Nephron progenitor cell (in vitro differentiated cells): ENCODE measurements around the gene FITM1.
A peak's percentile ranks its signal among the peaks of the same experiment; 100 is the strongest.

Experiments used
- DNase-seq: peaks from one replicate; pipeline ENCODE4 v3.0.0; 2021
- H3K27ac Mint-ChIP-seq: 2 replicates; pipeline ENCODE4 v1.8.0; 2021; ENCODE audit warnings: mild to moderate bottlenecking, moderate library complexity, mixed read lengths
- H3K27me3 Mint-ChIP-seq: 2 replicates; pipeline ENCODE4 v1.8.0; 2021; ENCODE audit warnings: mild to moderate bottlenecking, low read depth, mixed read lengths; ENCODE audit not compliant: poor library complexity
- H3K36me3 Mint-ChIP-seq: 2 replicates; pipeline ENCODE4 v1.8.0; 2021; ENCODE audit warnings: low read depth, mixed read lengths
- H3K4me1 Mint-ChIP-seq: 2 replicates; pipeline ENCODE4 v1.8.0; 2021; ENCODE audit warnings: mixed read lengths
- H3K4me3 Mint-ChIP-seq: 2 replicates; pipeline ENCODE4 v1.8.0; 2021; ENCODE audit warnings: mild to moderate bottlenecking, moderate library complexity, mixed read lengths
- H3K9me3 Mint-ChIP-seq: 2 replicates; pipeline ENCODE4 v1.8.0; 2021; ENCODE audit warnings: mild to moderate bottlenecking, moderate library complexity, mixed read lengths
- TF ChIP-seq, protein P1 (sequence below): fragments of 200-600 bp; sonication (generic); IDR thresholded peaks from 2 replicates; pipeline ENCODE4 v1.5.0; 2021; ENCODE audit warnings: antibody characterized with exemption

FITM1 gene

GRCh38 chr14:24150061-24150460 is 19.6 kb downstream of the FITM1 start:
- Mint-ChIP-seq H3K27ac (no peak overlapping the region), H3K4me3 (no peak overlapping the region), H3K36me3 (peaks cover 48% of the 10 kb centered on the region), H3K4me1 (peaks cover 35% of the 10 kb centered on the region), H3K27me3 (no peaks in the 10 kb centered on the region), H3K9me3 (no peaks in the 10 kb centered on the region)
- DNase-seq: no peak
- TF ChIP-seq, protein P1, sequence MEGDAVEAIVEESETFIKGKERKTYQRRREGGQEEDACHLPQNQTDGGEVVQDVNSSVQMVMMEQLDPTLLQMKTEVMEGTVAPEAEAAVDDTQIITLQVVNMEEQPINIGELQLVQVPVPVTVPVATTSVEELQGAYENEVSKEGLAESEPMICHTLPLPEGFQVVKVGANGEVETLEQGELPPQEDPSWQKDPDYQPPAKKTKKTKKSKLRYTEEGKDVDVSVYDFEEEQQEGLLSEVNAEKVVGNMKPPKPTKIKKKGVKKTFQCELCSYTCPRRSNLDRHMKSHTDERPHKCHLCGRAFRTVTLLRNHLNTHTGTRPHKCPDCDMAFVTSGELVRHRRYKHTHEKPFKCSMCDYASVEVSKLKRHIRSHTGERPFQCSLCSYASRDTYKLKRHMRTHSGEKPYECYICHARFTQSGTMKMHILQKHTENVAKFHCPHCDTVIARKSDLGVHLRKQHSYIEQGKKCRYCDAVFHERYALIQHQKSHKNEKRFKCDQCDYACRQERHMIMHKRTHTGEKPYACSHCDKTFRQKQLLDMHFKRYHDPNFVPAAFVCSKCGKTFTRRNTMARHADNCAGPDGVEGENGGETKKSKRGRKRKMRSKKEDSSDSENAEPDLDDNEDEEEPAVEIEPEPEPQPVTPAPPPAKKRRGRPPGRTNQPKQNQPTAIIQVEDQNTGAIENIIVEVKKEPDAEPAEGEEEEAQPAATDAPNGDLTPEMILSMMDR: no peak

- no peak for DNase-seq
- no peaks in the 10 kb centered on the region for H3K27me3 Mint-ChIP-seq
- H3K4me1 Mint-ChIP-seq: peaks cover 30% of the 10 kb centered on the region
- H3K4me3 Mint-ChIP-seq: no peak overlapping the region
- H3K36me3 Mint-ChIP-seq: peaks cover 51% of the 10 kb centered on the region
- H3K9me3 Mint-ChIP-seq: no peaks in the 10 kb centered on the region
- no peak overlapping the region for H3K27ac Mint-ChIP-seq
- TF ChIP-seq, protein P1: no peak
These were observed 20.1 kb downstream of the FITM1 start for GRCh38 chr14:24150567-24150966.

DNA sequence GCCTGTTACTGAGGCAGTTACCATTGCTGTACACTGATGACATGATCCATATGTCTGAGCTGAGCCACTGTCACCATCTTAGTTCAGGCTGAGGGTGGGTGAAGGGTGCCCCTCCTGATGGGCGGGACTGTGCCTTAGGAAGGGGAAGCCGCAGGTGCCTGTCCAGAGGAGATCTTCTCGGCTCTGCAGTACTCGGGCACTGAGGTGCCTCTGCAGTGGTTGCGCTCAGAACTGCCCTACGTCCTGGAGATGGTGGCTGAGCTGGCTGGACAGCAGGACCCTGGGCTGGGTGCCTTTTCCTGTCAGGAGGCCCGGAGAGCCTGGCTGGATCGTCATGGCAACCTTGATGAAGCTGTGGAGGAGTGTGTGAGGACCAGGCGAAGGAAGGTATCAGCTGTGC is 20.5 kb downstream of the FITM1 start:
- Mint-ChIP-seq H3K27ac (no peak overlapping the region), H3K4me3 (no peak overlapping the region), H3K9me3 (no peaks in the 10 kb centered on the region), H3K4me1 (peaks cover 26% of the 10 kb centered on the region), H3K27me3 (no peaks in the 10 kb centered on the region), H3K36me3 (peaks cover 55% of the 10 kb centered on the region)
- TF ChIP-seq, protein P1: no peak
- DNase-seq: no peak

DNA sequence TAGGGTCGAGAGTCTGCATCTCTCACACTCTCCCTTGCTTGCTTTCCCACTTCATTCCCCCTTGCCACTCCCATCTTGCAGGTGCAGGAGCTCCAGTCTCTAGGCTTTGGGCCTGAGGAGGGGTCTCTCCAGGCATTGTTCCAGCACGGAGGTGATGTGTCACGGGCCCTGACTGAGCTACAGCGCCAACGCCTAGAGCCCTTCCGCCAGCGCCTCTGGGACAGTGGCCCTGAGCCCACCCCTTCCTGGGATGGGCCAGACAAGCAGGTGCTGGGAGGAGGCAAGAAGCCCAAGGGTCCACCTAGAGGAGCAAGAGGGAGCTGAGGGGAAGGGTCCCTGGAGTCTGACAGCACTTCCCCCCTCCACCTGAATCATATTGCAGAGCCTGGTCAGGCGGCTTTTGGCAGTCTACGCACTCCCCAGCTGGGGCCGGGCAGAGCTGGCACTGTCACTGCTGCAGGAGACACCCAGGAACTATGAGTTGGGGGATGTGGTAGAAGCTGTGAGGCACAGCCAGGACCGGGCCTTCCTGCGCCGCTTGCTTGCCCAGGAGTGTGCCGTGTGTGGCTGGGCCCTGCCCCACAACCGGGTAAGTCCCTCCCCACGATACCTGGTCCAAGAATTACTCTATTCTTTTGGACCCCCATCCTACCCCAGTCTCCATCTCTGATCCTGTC is 21.1 kb downstream of the FITM1 start:
- Mint-ChIP-seq H3K27me3 (no peaks in the 10 kb centered on the region), H3K4me1 (peaks cover 21% of the 10 kb centered on the region), H3K9me3 (no peaks in the 10 kb centered on the region), H3K4me3 (no peak overlapping the region), H3K36me3 (peaks cover 57% of the 10 kb centered on the region), H3K27ac (no peak overlapping the region)
- TF ChIP-seq, protein P1: no peak
- no peak for DNase-seq

DNA sequence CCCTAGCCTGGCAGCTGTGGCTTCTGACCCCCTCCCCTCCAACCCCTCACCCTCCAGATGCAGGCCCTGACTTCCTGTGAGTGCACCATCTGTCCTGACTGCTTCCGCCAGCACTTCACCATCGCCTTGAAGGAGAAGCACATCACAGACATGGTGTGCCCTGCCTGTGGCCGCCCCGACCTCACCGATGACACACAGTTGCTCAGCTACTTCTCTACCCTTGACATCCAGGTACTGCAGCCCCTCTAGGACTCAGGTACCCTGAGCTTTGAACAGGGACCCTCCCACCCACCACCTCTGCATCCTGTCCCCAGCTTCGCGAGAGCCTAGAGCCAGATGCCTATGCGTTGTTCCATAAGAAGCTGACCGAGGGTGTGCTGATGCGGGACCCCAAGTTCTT is 24.6 kb downstream of the FITM1 start:
- Mint-ChIP-seq H3K4me3 (no peak overlapping the region), H3K9me3 (no peaks in the 10 kb centered on the region), H3K4me1 (peaks cover 4% of the 10 kb centered on the region), H3K36me3 (peaks cover 64% of the 10 kb centered on the region), H3K27ac (no peak overlapping the region), H3K27me3 (no peaks in the 10 kb centered on the region)
- DNase-seq: no peak
- TF ChIP-seq, protein P1: no peak

GRCh38 chr14:24156840-24157239 is 26.4 kb downstream of the FITM1 start:
- TF ChIP-seq, protein P1: no peak
- H3K4me3 Mint-ChIP-seq: no peak overlapping the region
- peaks cover 49% of the 10 kb centered on the region for H3K36me3 Mint-ChIP-seq
- H3K27me3 Mint-ChIP-seq: no peaks in the 10 kb centered on the region
- DNase-seq: no peak
- no peaks in the 10 kb centered on the region for H3K9me3 Mint-ChIP-seq
- H3K27ac Mint-ChIP-seq: peak overlapping the region; percentile 36
- H3K4me1 Mint-ChIP-seq: peaks cover 16% of the 10 kb centered on the region
